Breast epithelium (tissue), 3 donors: ENCODE data around the gene YAF2.
"Not testable (repeated sequence)": the region's sequence is repeated elsewhere in the genome, so short reads cannot be mapped to it uniquely, and the experiment has no call there.

Source experiments
- CTCF ChIP-seq, 3 donors: fragments of 450-650 bp; IDR thresholded peaks; one replicate each; pipeline ENCODE4 v1.5.1; 2016 to 2017; ENCODE audit warnings: antibody characterized with exemption in 3 of 3, mild to moderate bottlenecking in 3 of 3, moderate library complexity in 3 of 3
- POLR2A ChIP-seq: fragments of 450-650 bp; IDR thresholded peaks from one replicate; pipeline ENCODE4 v1.6.1; 2016; ENCODE audit warnings: antibody characterized with exemption, mild to moderate bottlenecking, moderate library complexity

GRCh38 chr12:42215759-42216158, 22.3 kb downstream of the YAF2 start:
- not testable (repeated sequence) for TF ChIP-seq CTCF (IDR thresholded peaks at IDR 0.05); POLR2A
